SK-N-SH (cell line): ENCODE data around the gene MLX. TPM values are rescaled to one million over a fixed set of nuclear protein-coding genes. Genes with fewer than 3 reads are reported as not detected.

Experiments used
- CTCF ChIA-PET: fragments of 300-600, 350-600 bp; formaldehyde crosslinking; extraction: SDS; loops from one replicate; lab custom pipeline; 2021; lab: Yijun Ruan, JAX
- POLR2A ChIA-PET: fragments of 350-600 bp; sonication (Branson Sonifier 250); formaldehyde crosslinking; extraction: SDS; loops from one replicate; lab custom pipeline; 2020; ENCODE audit warnings: antibody characterized with exemption, inconsistent platforms; lab: Yijun Ruan, JAX
- DNase-seq: peaks from one replicate; pipeline ENCODE4 v3.0.0; 2012
- H2AFZ ChIP-seq: fragments of 200-600 bp; sonication (generic); 2 replicates; pipeline ENCODE4 v1.8.1; 2016; ENCODE audit warnings: antibody characterized with exemption, mild to moderate bottlenecking, low read depth
- H3F3A ChIP-seq: fragments of 200-600 bp; sonication (generic); replicated peaks from 2 replicates; pipeline ENCODE3; 2016; ENCODE audit warnings: antibody characterized with exemption, mild to moderate bottlenecking; ENCODE audit not compliant: insufficient read depth
- H3K27ac ChIP-seq, 2 experiments: fragments of 200-500 bp in 1 of 2; fragments of 200-600 bp in 1 of 2; sonication (Bioruptor generic) in 1 of 2; sonication (generic), shearing (Covaris generic) in 1 of 2; 2 replicates each; pipeline versions ENCODE4 v1.5.1 to v1.6.1; 2014 to 2016; ENCODE audit warnings: low read depth in 2 of 2, inconsistent platforms in 1 of 2, low read length in 1 of 2, mild to moderate bottlenecking in 1 of 2, mixed read lengths in 1 of 2
- H3K27me3 ChIP-seq: fragments of 200-600 bp; sonication (generic), shearing (Covaris generic); 2 replicates; pipeline ENCODE4 v1.6.1; 2016; ENCODE audit warnings: mixed run types; ENCODE audit not compliant: insufficient read depth
- H3K36me3 ChIP-seq, 2 experiments: fragments of 200-500 bp in 1 of 2; fragments of 200-600 bp in 1 of 2; sonication (Bioruptor generic) in 1 of 2; sonication (generic) in 1 of 2; replicated peaks in 1 of 2; 2 replicates each; pipeline versions ENCODE3 to v1.5.1; 2014 to 2016; ENCODE audit warnings: low read length in 1 of 2, mild to moderate bottlenecking in 1 of 2; ENCODE audit not compliant: insufficient read depth in 2 of 2, control insufficient read depth in 1 of 2
- H3K4me1 ChIP-seq, 2 experiments: fragments of 200-500 bp in 1 of 2; fragments of 200-600 bp in 1 of 2; sonication (Bioruptor generic) in 1 of 2; sonication (generic), shearing (Covaris generic) in 1 of 2; 2 replicates each; pipeline versions ENCODE4 v1.5.1 to v1.6.1; 2014 to 2016; ENCODE audit warnings: low read depth in 1 of 2, low read length in 1 of 2, mixed run types in 1 of 2; ENCODE audit not compliant: insufficient read depth in 2 of 2, control insufficient read depth in 1 of 2
- H3K4me2 ChIP-seq: fragments of 200-600 bp; sonication (generic), shearing (Covaris generic); 2 replicates; pipeline ENCODE4 v1.6.1; 2017; ENCODE audit warnings: mixed run types
- H3K4me3 ChIP-seq, 2 experiments: fragments of 200-500 bp in 1 of 2; fragments of 200-600 bp in 1 of 2; sonication (Bioruptor generic) in 1 of 2; sonication (generic), shearing (Covaris generic) in 1 of 2; 2 replicates each; pipeline versions ENCODE4 v1.5.1 to v1.8.1; 2014 to 2016; ENCODE audit warnings: low read depth in 2 of 2, inconsistent platforms in 1 of 2, low read length in 1 of 2, mild to moderate bottlenecking in 1 of 2, mixed read lengths in 1 of 2, moderate library complexity in 1 of 2
- H3K79me2 ChIP-seq: fragments of 200-600 bp; sonication (generic); 2 replicates; pipeline ENCODE4 v1.8.1; 2017; ENCODE audit warnings: mild to moderate bottlenecking; ENCODE audit not compliant: insufficient read depth
- H3K9ac ChIP-seq: fragments of 200-600 bp; sonication (generic); 2 replicates; pipeline ENCODE4 v1.6.1; 2017; ENCODE audit warnings: mixed run types
- H3K9me2 ChIP-seq: fragments of 200-600 bp; sonication (generic); 2 replicates; pipeline ENCODE4 v1.6.1; 2017; ENCODE audit warnings: mixed run types
- H3K9me3 ChIP-seq: fragments of 200-600 bp; sonication (generic); 2 replicates; pipeline ENCODE4 v1.6.1; 2017; ENCODE audit warnings: mixed run types, mild to moderate bottlenecking, moderate library complexity
- H4K20me1 ChIP-seq: fragments of 200-600 bp; sonication (generic); 2 replicates; pipeline ENCODE4 v1.6.1; 2017; ENCODE audit warnings: mild to moderate bottlenecking, mixed run types; ENCODE audit not compliant: insufficient read depth
- CHD2 ChIP-seq: fragments of 150-350 bp; IDR thresholded peaks from 2 replicates; pipeline ENCODE4 v1.6.1; 2018; ENCODE audit warnings: low read length; ENCODE audit not compliant: partially characterized antibody
- MEF2A ChIP-seq: IDR thresholded peaks from 2 replicates; pipeline ENCODE4 v1.4.0; 2012; ENCODE audit warnings: low read depth, borderline replicate concordance
- RCOR1 ChIP-seq: fragments of 150-350 bp; IDR thresholded peaks from 2 replicates; pipeline ENCODE4 v1.6.1; 2017; ENCODE audit warnings: antibody characterized with exemption, low read length
- RFX5 ChIP-seq: IDR thresholded peaks from 2 replicates; pipeline ENCODE4 v1.6.1; 2012; ENCODE audit warnings: mild to moderate bottlenecking, improper control_type of control experiment, low read length
- RXRA ChIP-seq: IDR thresholded peaks from 2 replicates; pipeline ENCODE4 v1.4.0; 2012; ENCODE audit warnings: low read depth, mild to moderate bottlenecking, borderline replicate concordance
- TCF12 ChIP-seq: IDR thresholded peaks from 2 replicates; pipeline ENCODE4 v1.4.0; 2012
- WGBS: methylation state at CpG from one replicate; pipeline ENCODE4 v1.1.6; 2017; ENCODE audit warnings: low lambda C conversion rate; 5-methylcytosine and 5-hydroxymethylcytosine counted together
- polyA plus RNA-seq, 3 experiments: library from polyadenylated mRNA; depleted of rRNA; stranded (reverse); fragments of >200 nt; gene quantifications; 2 replicates each; pipeline ENCODE4 v1.2.3, GENCODE V29; 2012
- TF ChIP-seq, protein P1 (sequence below): IDR thresholded peaks from 2 replicates; pipeline ENCODE4; 2012
- TF ChIP-seq, protein P2 (sequence below): IDR thresholded peaks from 2 replicates; pipeline ENCODE4 v1.4.0; 2012; ENCODE audit warnings: low read depth, borderline replicate concordance
- TF ChIP-seq, protein P3 (sequence below): fragments of 200-600 bp; sonication (generic); IDR thresholded peaks from 2 replicates; pipeline ENCODE4 v1.6.1; 2017; ENCODE audit warnings: antibody characterized with exemption, mild to moderate bottlenecking, moderate library complexity
- TF ChIP-seq, protein P4 (sequence below): IDR thresholded peaks from 2 replicates; pipeline ENCODE4 v1.6.1; 2012; ENCODE audit warnings: mild to moderate bottlenecking, low read depth, low read length, moderate library complexity
- TF ChIP-seq, protein P5 (sequence below): IDR thresholded peaks from 2 replicates; pipeline ENCODE4 v1.4.0; 2012; ENCODE audit warnings: low read depth, borderline replicate concordance

MLX gene
- polyA plus RNA-seq, 1 of the 3 experiments (the other 2 are of a cell fraction): 44.5 TPM

DNA sequence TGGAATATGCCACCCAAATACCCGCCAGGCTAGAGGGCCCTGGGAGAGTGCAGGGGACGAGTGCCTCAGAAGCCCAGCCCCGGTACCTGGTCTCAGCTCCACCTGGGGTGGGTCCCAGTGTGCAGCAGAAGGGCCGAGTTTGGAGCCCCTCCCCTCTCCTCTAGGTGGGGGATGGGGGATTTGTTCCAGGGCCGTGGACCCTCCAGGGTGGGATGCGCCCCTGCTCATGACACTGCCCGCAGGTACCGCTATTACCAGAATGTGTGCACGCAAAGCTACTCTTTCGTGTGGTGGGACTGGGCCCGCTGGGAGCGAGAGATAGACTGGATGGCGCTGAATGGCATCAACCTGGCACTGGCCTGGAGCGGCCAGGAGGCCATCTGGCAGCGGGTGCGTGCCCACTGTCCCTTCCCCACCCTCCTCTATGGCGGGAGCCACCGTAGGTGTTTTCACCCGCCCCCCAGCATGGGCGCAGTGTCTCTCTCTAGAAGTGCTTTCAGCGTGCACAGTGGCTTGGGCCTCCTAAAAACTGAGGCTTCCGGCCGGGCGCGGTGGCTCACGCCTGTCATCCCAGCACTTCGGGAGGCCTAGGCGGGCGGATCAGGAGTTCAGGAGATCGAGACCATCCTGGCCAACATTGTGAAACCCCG is 29.6 kb upstream of the MLX start:
- H2AFZ ChIP-seq: no peak overlapping the region
- peak overlapping the region; percentile 70 to 82 for H3K4me3 ChIP-seq
- peaks cover 19% of the 10 kb centered on the region for H3F3A ChIP-seq
- H3K36me3 ChIP-seq: peaks cover 12% of the 10 kb centered on the region in 2 experiments
- ChIA-PET CTCF (interaction anchor here (0.6 to 2.4 kb wide), 4 partner anchors 9 to 461 kb away, joined by 3 to 18 read pairs (median 4); partner anchors contain the start of gene RPL27), POLR2A (interaction anchor here (1.0 to 3.6 kb wide), 5 partner anchors 10 to 236 kb away, joined by 3 to 17 read pairs (median 3); partner anchors contain the start of genes PLEKHH3 and VPS25)
- H3K4me1 ChIP-seq: peaks cover 4 to 16% of the 10 kb centered on the region in 2 experiments; a peak in 3 of 4 replicates
- H4K20me1 ChIP-seq: 0 out of 2 replicates have a peak, but pooled peaks cover 4% of the 10 kb centered on the region
- H3K27ac ChIP-seq: peak overlapping the region; percentile 50 to 86; a peak in 3 of 4 replicates
- no peak for DNase-seq
- TF ChIP-seq RCOR1: no peak
- TF ChIP-seq MEF2A: no peak
- TF ChIP-seq, protein P1, sequence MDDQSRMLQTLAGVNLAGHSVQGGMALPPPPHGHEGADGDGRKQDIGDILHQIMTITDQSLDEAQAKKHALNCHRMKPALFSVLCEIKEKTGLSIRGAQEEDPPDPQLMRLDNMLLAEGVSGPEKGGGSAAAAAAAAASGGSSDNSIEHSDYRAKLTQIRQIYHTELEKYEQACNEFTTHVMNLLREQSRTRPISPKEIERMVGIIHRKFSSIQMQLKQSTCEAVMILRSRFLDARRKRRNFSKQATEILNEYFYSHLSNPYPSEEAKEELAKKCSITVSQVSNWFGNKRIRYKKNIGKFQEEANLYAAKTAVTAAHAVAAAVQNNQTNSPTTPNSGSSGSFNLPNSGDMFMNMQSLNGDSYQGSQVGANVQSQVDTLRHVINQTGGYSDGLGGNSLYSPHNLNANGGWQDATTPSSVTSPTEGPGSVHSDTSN: no peak
- peak overlapping the region; percentile 70 for H3K9ac ChIP-seq
- 97% methylated on average over 21 of the region's 31 CpGs for WGBS
- peak overlapping the region; percentile 100 for H3K4me2 ChIP-seq
- no peaks in the 10 kb centered on the region for H3K27me3 ChIP-seq
- H3K9me2 ChIP-seq: no peaks in the 10 kb centered on the region
- peaks cover 22% of the 10 kb centered on the region for H3K79me2 ChIP-seq
- no peaks in the 10 kb centered on the region for H3K9me3 ChIP-seq

DNA sequence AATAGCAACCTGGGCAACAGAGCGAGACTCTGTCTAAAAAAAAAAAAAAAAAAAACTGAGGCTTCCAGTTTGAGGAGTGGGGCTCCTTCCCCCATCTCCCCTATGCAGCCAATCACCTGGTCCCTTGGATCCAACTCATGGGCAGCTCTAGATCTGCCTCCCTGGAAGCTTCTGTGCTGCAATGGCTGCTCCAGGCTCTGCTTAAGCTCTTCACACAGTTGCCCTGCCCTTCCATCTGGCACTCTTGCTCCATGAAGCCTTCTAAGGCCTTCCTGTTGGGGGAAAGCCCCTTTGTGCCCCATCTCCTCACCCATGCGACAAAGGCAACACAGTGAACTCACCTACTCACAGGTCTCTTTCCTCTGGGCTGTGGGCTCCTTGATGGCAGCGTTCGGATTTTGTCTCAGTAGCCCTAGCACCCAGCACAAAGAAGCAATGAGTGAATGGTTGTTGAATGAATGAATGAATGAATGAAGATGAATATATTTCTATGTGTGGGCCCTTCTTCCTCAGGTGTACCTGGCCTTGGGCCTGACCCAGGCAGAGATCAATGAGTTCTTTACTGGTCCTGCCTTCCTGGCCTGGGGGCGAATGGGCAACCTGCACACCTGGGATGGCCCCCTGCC is 29.0 kb upstream of the MLX start:
- Histone ChIP-seq H3K36me3 (peaks cover 12 to 14% of the 10 kb centered on the region in 2 experiments), H3K27me3 (no peaks in the 10 kb centered on the region), H3F3A (peaks cover 19% of the 10 kb centered on the region), H3K9ac (no peak overlapping the region)
- DNase-seq: no peak
- WGBS: 100% methylated on average over 5 of the region's 5 CpGs
- TF ChIP-seq CHD2 (no peak), TCF12 (no peak), RFX5 (no peak), RXRA (no peak)
- TF ChIP-seq, protein P2, sequence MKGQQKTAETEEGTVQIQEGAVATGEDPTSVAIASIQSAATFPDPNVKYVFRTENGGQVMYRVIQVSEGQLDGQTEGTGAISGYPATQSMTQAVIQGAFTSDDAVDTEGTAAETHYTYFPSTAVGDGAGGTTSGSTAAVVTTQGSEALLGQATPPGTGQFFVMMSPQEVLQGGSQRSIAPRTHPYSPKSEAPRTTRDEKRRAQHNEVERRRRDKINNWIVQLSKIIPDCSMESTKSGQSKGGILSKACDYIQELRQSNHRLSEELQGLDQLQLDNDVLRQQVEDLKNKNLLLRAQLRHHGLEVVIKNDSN: no peak
- TF ChIP-seq, protein P3, sequence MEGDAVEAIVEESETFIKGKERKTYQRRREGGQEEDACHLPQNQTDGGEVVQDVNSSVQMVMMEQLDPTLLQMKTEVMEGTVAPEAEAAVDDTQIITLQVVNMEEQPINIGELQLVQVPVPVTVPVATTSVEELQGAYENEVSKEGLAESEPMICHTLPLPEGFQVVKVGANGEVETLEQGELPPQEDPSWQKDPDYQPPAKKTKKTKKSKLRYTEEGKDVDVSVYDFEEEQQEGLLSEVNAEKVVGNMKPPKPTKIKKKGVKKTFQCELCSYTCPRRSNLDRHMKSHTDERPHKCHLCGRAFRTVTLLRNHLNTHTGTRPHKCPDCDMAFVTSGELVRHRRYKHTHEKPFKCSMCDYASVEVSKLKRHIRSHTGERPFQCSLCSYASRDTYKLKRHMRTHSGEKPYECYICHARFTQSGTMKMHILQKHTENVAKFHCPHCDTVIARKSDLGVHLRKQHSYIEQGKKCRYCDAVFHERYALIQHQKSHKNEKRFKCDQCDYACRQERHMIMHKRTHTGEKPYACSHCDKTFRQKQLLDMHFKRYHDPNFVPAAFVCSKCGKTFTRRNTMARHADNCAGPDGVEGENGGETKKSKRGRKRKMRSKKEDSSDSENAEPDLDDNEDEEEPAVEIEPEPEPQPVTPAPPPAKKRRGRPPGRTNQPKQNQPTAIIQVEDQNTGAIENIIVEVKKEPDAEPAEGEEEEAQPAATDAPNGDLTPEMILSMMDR: no peak
- TF ChIP-seq, protein P4, sequence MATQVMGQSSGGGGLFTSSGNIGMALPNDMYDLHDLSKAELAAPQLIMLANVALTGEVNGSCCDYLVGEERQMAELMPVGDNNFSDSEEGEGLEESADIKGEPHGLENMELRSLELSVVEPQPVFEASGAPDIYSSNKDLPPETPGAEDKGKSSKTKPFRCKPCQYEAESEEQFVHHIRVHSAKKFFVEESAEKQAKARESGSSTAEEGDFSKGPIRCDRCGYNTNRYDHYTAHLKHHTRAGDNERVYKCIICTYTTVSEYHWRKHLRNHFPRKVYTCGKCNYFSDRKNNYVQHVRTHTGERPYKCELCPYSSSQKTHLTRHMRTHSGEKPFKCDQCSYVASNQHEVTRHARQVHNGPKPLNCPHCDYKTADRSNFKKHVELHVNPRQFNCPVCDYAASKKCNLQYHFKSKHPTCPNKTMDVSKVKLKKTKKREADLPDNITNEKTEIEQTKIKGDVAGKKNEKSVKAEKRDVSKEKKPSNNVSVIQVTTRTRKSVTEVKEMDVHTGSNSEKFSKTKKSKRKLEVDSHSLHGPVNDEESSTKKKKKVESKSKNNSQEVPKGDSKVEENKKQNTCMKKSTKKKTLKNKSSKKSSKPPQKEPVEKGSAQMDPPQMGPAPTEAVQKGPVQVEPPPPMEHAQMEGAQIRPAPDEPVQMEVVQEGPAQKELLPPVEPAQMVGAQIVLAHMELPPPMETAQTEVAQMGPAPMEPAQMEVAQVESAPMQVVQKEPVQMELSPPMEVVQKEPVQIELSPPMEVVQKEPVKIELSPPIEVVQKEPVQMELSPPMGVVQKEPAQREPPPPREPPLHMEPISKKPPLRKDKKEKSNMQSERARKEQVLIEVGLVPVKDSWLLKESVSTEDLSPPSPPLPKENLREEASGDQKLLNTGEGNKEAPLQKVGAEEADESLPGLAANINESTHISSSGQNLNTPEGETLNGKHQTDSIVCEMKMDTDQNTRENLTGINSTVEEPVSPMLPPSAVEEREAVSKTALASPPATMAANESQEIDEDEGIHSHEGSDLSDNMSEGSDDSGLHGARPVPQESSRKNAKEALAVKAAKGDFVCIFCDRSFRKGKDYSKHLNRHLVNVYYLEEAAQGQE: no peak
- TF ChIP-seq, protein P5, sequence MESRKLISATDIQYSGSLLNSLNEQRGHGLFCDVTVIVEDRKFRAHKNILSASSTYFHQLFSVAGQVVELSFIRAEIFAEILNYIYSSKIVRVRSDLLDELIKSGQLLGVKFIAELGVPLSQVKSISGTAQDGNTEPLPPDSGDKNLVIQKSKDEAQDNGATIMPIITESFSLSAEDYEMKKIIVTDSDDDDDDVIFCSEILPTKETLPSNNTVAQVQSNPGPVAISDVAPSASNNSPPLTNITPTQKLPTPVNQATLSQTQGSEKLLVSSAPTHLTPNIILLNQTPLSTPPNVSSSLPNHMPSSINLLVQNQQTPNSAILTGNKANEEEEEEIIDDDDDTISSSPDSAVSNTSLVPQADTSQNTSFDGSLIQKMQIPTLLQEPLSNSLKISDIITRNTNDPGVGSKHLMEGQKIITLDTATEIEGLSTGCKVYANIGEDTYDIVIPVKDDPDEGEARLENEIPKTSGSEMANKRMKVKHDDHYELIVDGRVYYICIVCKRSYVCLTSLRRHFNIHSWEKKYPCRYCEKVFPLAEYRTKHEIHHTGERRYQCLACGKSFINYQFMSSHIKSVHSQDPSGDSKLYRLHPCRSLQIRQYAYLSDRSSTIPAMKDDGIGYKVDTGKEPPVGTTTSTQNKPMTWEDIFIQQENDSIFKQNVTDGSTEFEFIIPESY: no peak
- TF ChIP-seq, all 33 proteins: peak for 0
- ChIA-PET CTCF (interaction anchor here (1.5 kb wide), 1 partner anchor 132 kb away, joined by 4 read pairs; no protein-coding TSS in a partner anchor), POLR2A (interaction anchor here (1.6 to 3.6 kb wide), 2 partner anchors 9 to 16 kb away, joined by 3 to 17 read pairs; no protein-coding TSS in a partner anchor)
- H2AFZ ChIP-seq: no peak overlapping the region
- H3K79me2 ChIP-seq: peaks cover 22% of the 10 kb centered on the region
- H4K20me1 ChIP-seq: 0 out of 2 replicates have a peak, but pooled peaks cover 4% of the 10 kb centered on the region
- no peaks in the 10 kb centered on the region for H3K9me3 ChIP-seq
- H3K4me2 ChIP-seq: peak overlapping the region; percentile 100; the same call in 1 of the 2 replicates
- no peaks in the 10 kb centered on the region for H3K9me2 ChIP-seq
- no peak overlapping the region for H3K4me3 ChIP-seq
- H3K27ac ChIP-seq: no peak overlapping the region
- peaks cover 4 to 16% of the 10 kb centered on the region in 2 experiments; a peak in 3 of 4 replicates for H3K4me1 ChIP-seq
